ENCODE results near the gene PSMA6. TPM values are rescaled to one million over a fixed set of nuclear protein-coding genes. Genes with fewer than 3 reads are reported as not detected.

PSMA6 gene
- total RNA-seq, 1 experiment from 2014 or later = 307 TPM

DNA sequence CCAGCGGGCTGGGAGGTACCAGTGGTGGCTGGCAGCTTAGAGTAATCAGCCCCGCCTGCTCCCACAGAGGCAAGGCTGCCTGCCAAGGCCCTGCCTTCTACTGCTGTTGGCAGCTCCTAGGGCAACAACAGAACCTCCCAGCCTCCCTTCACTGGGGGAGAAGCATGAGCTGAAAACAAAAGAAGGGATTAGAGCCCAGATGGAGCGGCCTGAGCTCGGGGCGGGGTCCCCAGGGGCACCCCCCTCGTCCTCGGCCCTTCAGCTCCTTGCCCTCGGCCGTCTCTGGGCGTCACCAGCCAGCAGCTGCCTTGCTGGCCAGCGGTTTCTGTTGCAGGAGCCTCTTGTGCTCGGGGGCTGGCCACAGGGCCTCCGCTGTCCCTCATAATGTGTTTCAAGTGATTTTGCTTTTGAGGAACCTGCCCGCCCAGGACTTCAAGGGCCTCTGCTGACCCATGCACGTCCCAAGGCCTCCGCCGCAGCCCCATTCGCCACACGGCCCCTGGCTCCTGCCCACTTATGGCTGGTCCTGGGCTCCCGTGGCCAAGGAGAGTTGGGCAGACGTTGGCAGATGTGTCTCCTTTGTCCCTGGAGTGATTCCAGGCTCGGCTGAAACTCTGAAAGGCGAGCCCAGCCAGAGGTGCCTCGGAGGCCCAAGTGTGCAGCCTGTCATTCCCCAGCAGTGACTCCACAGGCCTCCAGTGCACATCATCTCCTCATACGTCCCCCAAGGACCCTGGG lies 49.7 kb downstream of the PSMA6 start:
- Histone ChIP-seq H3K27me3 (ENCODE audit: low read length) (no peaks in the 10 kb centered on the region), H2AFZ (ENCODE audit: low read length) (peak overlapping the region; percentile 76), H3K4me1 (ENCODE audit: insufficient read depth, low read length) (peaks cover 19% of the 10 kb centered on the region), H3K9me2 (replicated peaks; ENCODE audit: low read length) (no peaks in the 10 kb centered on the region), H3K9me3 (ENCODE audit: low read length) (no peaks in the 10 kb centered on the region), H3K4me3 (ENCODE audit: low read length) (no peak overlapping the region), H3K4me2 (ENCODE audit: low read length) (peak overlapping the region; percentile 27; the same call in 1 of the 2 replicates), H3K79me2 (ENCODE audit: low read length) (no peaks in the 10 kb centered on the region), H3K27ac (ENCODE audit: low read length) (no peak overlapping the region), H3K9ac (ENCODE audit: low read length) (no peak overlapping the region), H3F3A (ENCODE audit: low read length, unreplicated experiment) (no peaks in the 10 kb centered on the region), H3K36me3 (ENCODE audit: low read depth, low read length) (no peaks in the 10 kb centered on the region), H4K20me1 (ENCODE audit: low read length) (no peaks in the 10 kb centered on the region)
- no peak for TF ChIP-seq CTCF (conservative IDR thresholded peaks at IDR 0.05; ENCODE audit: low read depth, low read length)
- no peak for TF ChIP-seq EZH2 (IDR thresholded peaks at IDR 0.05; ENCODE audit: low read length, unreplicated experiment)
- TF ChIP-seq EZH2phosphoT487 (IDR thresholded peaks at IDR 0.05; ENCODE audit: borderline replicate concordance, low read length) = no peak
- intact Hi-C loops (cut with micrococcal nuclease) = no loop called here
- ChIA-PET POLR2A (ENCODE audit: unreplicated experiment) (interaction anchor here (0.6 to 0.7 kb wide), 2 partner anchors 28 to 63 kb away, joined by 3 to 5 read pairs; partner anchors contain the start of gene NFKBIA), CTCF (interaction anchor here (0.6 to 1.1 kb wide), 2 partner anchors 7 to 9 kb away, joined by 3 read pairs; no protein-coding TSS in a partner anchor)
- DNase-seq (peak; percentile 88), ATAC-seq (peak; percentile 99)
- BruUV-seq (replicated peaks) = no TSS peak

- CTCF ChIA-PET = no interaction called here
- Histone ChIP-seq H3K36me3 (ENCODE audit: low read depth, low read length) (no peaks in the 10 kb centered on the region), H2AFZ (ENCODE audit: low read length) (0 out of 2 replicates have a peak overlapping the region, but pooled peaks have one; percentile 76), H3K27ac (ENCODE audit: low read length) (no peak overlapping the region), H3K9me2 (replicated peaks; ENCODE audit: low read length) (no peaks in the 10 kb centered on the region), H3K79me2 (ENCODE audit: low read length) (no peaks in the 10 kb centered on the region), H3K4me3 (ENCODE audit: low read length) (no peak overlapping the region), H3K4me2 (ENCODE audit: low read length) (no peak overlapping the region), H3K27me3 (ENCODE audit: low read length) (no peaks in the 10 kb centered on the region), H4K20me1 (ENCODE audit: low read length) (no peaks in the 10 kb centered on the region), H3K9ac (ENCODE audit: low read length) (no peak overlapping the region), H3K9me3 (ENCODE audit: low read length) (no peaks in the 10 kb centered on the region), H3F3A (ENCODE audit: low read length, unreplicated experiment) (no peaks in the 10 kb centered on the region), H3K4me1 (ENCODE audit: insufficient read depth, low read length) (peaks cover 16% of the 10 kb centered on the region)
- TF ChIP-seq CTCF (conservative IDR thresholded peaks at IDR 0.05; ENCODE audit: low read depth, low read length) (no peak), EZH2phosphoT487 (IDR thresholded peaks at IDR 0.05; ENCODE audit: borderline replicate concordance, low read length) (no peak), EZH2 (IDR thresholded peaks at IDR 0.05; ENCODE audit: low read length, unreplicated experiment) (no peak)
- DNase-seq (no peak), ATAC-seq (no peak)
- POLR2A ChIA-PET (ENCODE audit: unreplicated experiment) = no interaction called here
- intact Hi-C loops (cut with micrococcal nuclease) = no loop called here
- no TSS peak for BruUV-seq (replicated peaks)
Observed at GRCh38 chr14:35342489-35343010, 50.4 kb downstream of the PSMA6 start.

DNA sequence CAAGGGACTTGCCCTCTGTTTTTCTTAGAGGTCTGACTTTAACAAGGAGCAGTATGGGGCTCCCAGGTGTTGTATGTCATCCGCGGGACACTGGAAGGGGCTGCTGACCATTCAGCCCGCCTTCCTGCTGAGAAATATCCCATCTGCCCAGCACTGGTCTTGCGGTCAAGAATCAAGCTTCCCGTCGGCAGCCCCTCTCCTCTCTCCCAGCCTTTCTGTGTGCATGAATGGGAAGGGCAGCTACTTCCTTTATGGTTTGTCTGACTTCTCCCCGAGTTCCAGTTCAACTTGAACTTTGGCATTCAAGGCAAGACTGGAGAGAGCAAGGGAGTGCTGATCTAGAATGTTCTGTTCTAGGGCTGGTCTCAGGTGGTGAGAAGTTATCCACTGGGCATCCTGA lies 51.5 kb downstream of the PSMA6 start:
- H3F3A ChIP-seq (ENCODE audit: low read length, unreplicated experiment) = no peaks in the 10 kb centered on the region
- no peak overlapping the region for H3K4me3 ChIP-seq (ENCODE audit: low read length)
- intact Hi-C loops (cut with micrococcal nuclease) = no loop called here
- CTCF ChIA-PET = no interaction called here
- H3K27ac ChIP-seq (ENCODE audit: low read length) = no peak overlapping the region
- no peaks in the 10 kb centered on the region for H3K36me3 ChIP-seq (ENCODE audit: low read depth, low read length)
- H3K27me3 ChIP-seq (ENCODE audit: low read length) = no peaks in the 10 kb centered on the region
- H3K4me2 ChIP-seq (ENCODE audit: low read length) = no peak overlapping the region
- no peak for TF ChIP-seq EZH2phosphoT487 (IDR thresholded peaks at IDR 0.05; ENCODE audit: borderline replicate concordance, low read length)
- TF ChIP-seq EZH2 (IDR thresholded peaks at IDR 0.05; ENCODE audit: low read length, unreplicated experiment) = no peak
- no peak for TF ChIP-seq CTCF (conservative IDR thresholded peaks at IDR 0.05; ENCODE audit: low read depth, low read length)
- H3K9me2 ChIP-seq (replicated peaks; ENCODE audit: low read length) = no peaks in the 10 kb centered on the region
- DNase-seq = no peak
- H3K79me2 ChIP-seq (ENCODE audit: low read length) = no peaks in the 10 kb centered on the region
- no peaks in the 10 kb centered on the region for H3K9me3 ChIP-seq (ENCODE audit: low read length)
- POLR2A ChIA-PET (ENCODE audit: unreplicated experiment) = no interaction called here
- H3K9ac ChIP-seq (ENCODE audit: low read length) = no peak overlapping the region
- peaks cover 16% of the 10 kb centered on the region for H3K4me1 ChIP-seq (ENCODE audit: insufficient read depth, low read length)
- BruUV-seq (replicated peaks) = no TSS peak
- H2AFZ ChIP-seq (ENCODE audit: low read length) = no peak overlapping the region
- no peak for ATAC-seq
- no peaks in the 10 kb centered on the region for H4K20me1 ChIP-seq (ENCODE audit: low read length)

All from PC-3 (cell line).